GM12878 (cell line): ENCODE results near the gene AGRN. TPM values are rescaled to one million over a fixed set of nuclear protein-coding genes. Genes with fewer than 3 reads are reported as not detected.

Experiments used
- ATAC-seq: fragments of 200-7000 bp; cut with Tn5 transposase; 3 replicates; pipeline ENCODE4 v1.9.1; 2020; ENCODE audit warnings: mild to moderate bottlenecking, moderate library complexity
- BruUV-seq: library from RNA; stranded (reverse); fragments of 400-500 nt; replicated peaks from 2 replicates; lab custom pipeline; 2021; lab: Mats Ljungman, UMichigan
- CTCF ChIA-PET: fragments of 300-600 bp; sonication (Branson Sonifier 250); formaldehyde crosslinking; extraction: SDS; loops from one replicate; lab custom pipeline; 2021; ENCODE audit warnings: inconsistent platforms; lab: Yijun Ruan, JAX
- POLR2A ChIA-PET: fragments of 350-600 bp; formaldehyde crosslinking; extraction: SDS; loops from one replicate; lab custom pipeline; 2021; ENCODE audit warnings: inconsistent platforms; lab: Charles Lee
- RAD21 ChIA-PET: fragments of 300-600 bp; sonication (Branson Sonifier 250); formaldehyde crosslinking; loops from one replicate; lab custom pipeline; 2023; ENCODE audit warnings: antibody characterized with exemption; ENCODE audit not compliant: unreplicated experiment; lab: Charles Lee
- SMC1A ChIA-PET: fragments of 300-600 bp; sonication (Branson Sonifier 250); formaldehyde crosslinking; loops from one replicate; lab custom pipeline; 2023; ENCODE audit not compliant: unreplicated experiment, uncharacterized antibody; lab: Charles Lee
- DNase-seq: peaks from one replicate; pipeline ENCODE4 v3.0.0-alpha.2; 2011; ENCODE audit warnings: low read depth, low spot score
- FAIRE-seq: peaks from 3 replicates; lab custom pipeline; 2011; peaks lifted over from hg19 to GRCh38; lab: Jason Lieb, UNC
- H2AFZ ChIP-seq: 2 replicates; pipeline ENCODE4 v1.6.0; 2011; ENCODE audit warnings: low read depth, low read length, control low read depth; ENCODE audit not compliant: control insufficient read depth
- H3K27ac ChIP-seq: 2 replicates; pipeline ENCODE4 v1.5.1; 2011; ENCODE audit warnings: control low read depth; ENCODE audit not compliant: control insufficient read depth, insufficient read depth
- H3K27me3 ChIP-seq, 2 experiments: replicated peaks in 1 of 2; 2 replicates each; pipeline versions ENCODE4 v1.6.0 to v1.6.1; 2011; ENCODE audit warnings: low read length in 1 of 2; ENCODE audit not compliant: control insufficient read depth in 2 of 2, insufficient read depth in 2 of 2
- H3K36me3 ChIP-seq, 2 experiments: 2 replicates each; pipeline ENCODE4 v1.5.1; 2011; ENCODE audit warnings: low read length in 1 of 2; ENCODE audit not compliant: control insufficient read depth in 2 of 2, insufficient read depth in 2 of 2
- H3K4me1 ChIP-seq: 2 replicates; pipeline ENCODE4 v1.6.1; 2011; ENCODE audit warnings: mild to moderate bottlenecking, low read length, moderate library complexity, mixed read lengths; ENCODE audit not compliant: control insufficient read depth, insufficient read depth
- H3K4me2 ChIP-seq: 2 replicates; pipeline ENCODE4 v1.6.0; 2011; ENCODE audit warnings: control low read depth; ENCODE audit not compliant: control insufficient read depth, insufficient read depth
- H3K4me3 ChIP-seq: fragments of 200-600 bp; sonication (generic); 2 replicates; pipeline ENCODE4 v1.5.1; 2016
- H3K79me2 ChIP-seq: 2 replicates; pipeline ENCODE4 v1.6.0; 2011; ENCODE audit warnings: low read length; ENCODE audit not compliant: control insufficient read depth, insufficient read depth
- H3K9ac ChIP-seq: 2 replicates; pipeline ENCODE4 v1.8.0; 2011; ENCODE audit warnings: low read length, control low read depth, mixed read lengths; ENCODE audit not compliant: control insufficient read depth, insufficient read depth
- H3K9me3 ChIP-seq: replicated peaks from 3 replicates; pipeline ENCODE4 v1.5.1; 2011; ENCODE audit warnings: mild to moderate bottlenecking, low read length; ENCODE audit not compliant: control insufficient read depth, insufficient read depth
- H4K20me1 ChIP-seq: 2 replicates; pipeline ENCODE4 v1.6.0; 2011; ENCODE audit not compliant: control insufficient read depth, insufficient read depth
- ETV6 ChIP-seq, 2 experiments: fragments of 450-650 bp in 1 of 2; IDR thresholded peaks in 1 of 2; conservative IDR thresholded peaks in 1 of 2; 2 replicates each; pipeline ENCODE4 v1.6.1; 2014; ENCODE audit warnings: antibody characterized with exemption in 1 of 2, borderline replicate concordance in 1 of 2, low read depth in 1 of 2, mild to moderate bottlenecking in 1 of 2, moderate library complexity in 1 of 2
- MTA2 ChIP-seq: fragments of 450-650 bp; IDR thresholded peaks from 2 replicates; pipeline ENCODE4 v1.6.1; 2016; ENCODE audit warnings: low read depth, mild to moderate bottlenecking, moderate library complexity
- NFYA ChIP-seq: IDR thresholded peaks from 2 replicates; pipeline ENCODE4 v1.6.1; 2011; ENCODE audit warnings: low read depth, mild to moderate bottlenecking, low read length, improper control_type of control experiment, borderline replicate concordance
- SP1 ChIP-seq: IDR thresholded peaks from one replicate; pipeline ENCODE4 v1.6.1; 2011; ENCODE audit warnings: low read depth, low read length
- TARDBP ChIP-seq: IDR thresholded peaks from 2 replicates; pipeline ENCODE4 v1.6.1; 2016; ENCODE audit warnings: borderline replicate concordance
- TCF3 ChIP-seq: IDR thresholded peaks from 2 replicates; pipeline ENCODE4 v1.6.1; 2012; ENCODE audit warnings: low read depth, mild to moderate bottlenecking, low read length, borderline replicate concordance; ENCODE audit not compliant: insufficient read depth
- ZNF207 ChIP-seq: fragments of 450-650 bp; IDR thresholded peaks from 2 replicates; pipeline ENCODE4 v1.6.1; 2014; ENCODE audit warnings: antibody characterized with exemption, mild to moderate bottlenecking, borderline replicate concordance
- WGBS: methylation state at CpG from one replicate; pipeline ENCODE4 v1.1.6; 2016; ENCODE audit warnings: low lambda C conversion rate; ENCODE audit not compliant: insufficient replicate concordance, insufficient coverage; ENCODE audit errors: missing lambda C conversion rate; 5-methylcytosine and 5-hydroxymethylcytosine counted together
- in situ Hi-C: fragments of 300-500 bp; cut with MboI; formaldehyde crosslinking; loops from 9 replicates; pipeline ENCODE4 v1.14.3; 2018; ENCODE audit warnings: mixed read lengths
- intact Hi-C: fragments of 100-400 bp; cut with micrococcal nuclease; formaldehyde crosslinking; loops from one replicate; pipeline ENCODE4 v1.14.2; 2022; ENCODE audit not compliant: unreplicated experiment
- polyA plus RNA-seq, 11 experiments: library from polyadenylated mRNA; depleted of rRNA in 4 of 11; unstranded in 6 of 11; stranded (reverse) in 5 of 11; fragments of >200 nt; fragmentation: Nextera tagmentation in 4 of 11; fragmentation: Illumina TruSeq in 1 of 11; extraction: Ambion mirVana in 4 of 11; extraction: Trizol in 1 of 11; gene quantifications; 1 replicate in 1 of 11; 2 replicates in 10 of 11; pipeline versions ENCODE4 v1.2.1 to v1.2.3, GENCODE V29; 2011 to 2016; ENCODE audit warnings: inconsistent platforms in 2 of 11, missing spikeins in 2 of 11, low read depth in 1 of 11
- total RNA-seq, 4 experiments: library from RNA; depleted of rRNA in 3 of 4; stranded (reverse); fragments of >200 nt in 3 of 4; fragmentation: Illumina TruSeq in 1 of 4; extraction: Trizol in 1 of 4; gene quantifications; 2 replicates each; pipeline versions ENCODE4 v1.2.1 to v1.2.3, GENCODE V29; 2013 to 2021
- TF ChIP-seq, protein P1 (sequence below): fragments of 450-650 bp; IDR thresholded peaks from 2 replicates; pipeline ENCODE4 v1.6.1; 2018; ENCODE audit warnings: mild to moderate bottlenecking, low read depth, moderate library complexity; ENCODE audit not compliant: partially characterized antibody
- TF ChIP-seq, protein P2 (sequence below): fragments of 450-650 bp; IDR thresholded peaks from 2 replicates; pipeline ENCODE4 v1.6.1; 2017; ENCODE audit warnings: mild to moderate bottlenecking, low read depth, inconsistent platforms; ENCODE audit not compliant: poor library complexity, severe bottlenecking

Gene AGRN
- total and polyA plus RNA-seq, 10 of the 15 experiments (the other 5 are each of a cell fraction or from before 2014, with no cell fraction given), result 0.02 to 41.8 (median 4.1) TPM

DNA sequence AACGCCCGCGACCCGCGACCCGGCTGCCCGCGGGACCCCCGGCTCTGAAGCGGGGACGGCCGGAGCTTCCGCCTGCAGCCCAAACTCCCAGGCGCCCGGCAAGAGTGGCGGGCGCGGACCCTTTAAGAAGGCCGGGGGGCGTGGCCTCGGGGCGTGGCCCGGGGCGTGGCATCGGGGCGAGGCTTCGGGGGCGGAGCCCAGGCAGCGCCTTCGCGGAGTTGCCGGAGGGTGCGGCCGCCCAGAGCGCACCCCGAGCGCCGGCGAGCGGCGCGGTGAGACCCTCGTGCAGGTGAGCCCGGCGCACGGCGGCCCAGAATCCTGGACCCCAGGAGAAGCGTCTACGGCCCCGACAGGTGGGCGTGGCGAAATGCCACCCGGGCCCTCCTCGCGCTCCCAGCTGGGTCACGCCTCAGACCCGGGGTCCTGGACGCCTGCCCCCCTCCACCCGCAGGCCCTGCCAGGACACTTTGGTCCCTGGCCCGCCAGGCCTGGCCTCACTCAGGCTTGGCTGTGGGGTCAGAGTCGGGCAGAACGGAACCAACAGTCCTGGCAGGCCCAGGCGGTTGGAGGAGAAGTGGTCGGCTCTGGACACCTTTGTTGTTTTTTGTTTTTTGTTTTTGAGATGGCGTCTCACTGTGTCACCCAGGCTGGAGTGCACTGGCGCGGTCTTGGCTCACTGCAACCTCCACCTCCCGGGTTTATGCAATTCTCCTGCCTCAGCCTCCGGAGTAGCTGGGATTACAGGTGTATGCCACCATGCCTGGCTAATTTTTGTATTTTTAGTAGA is 39.8 kb downstream of the AGRN start (continued):
- TF ChIP-seq ZNF207 (0 out of 2 replicates have a peak, but pooled peaks have one; percentile 56), TCF3 (0 out of 2 replicates have a peak, but pooled peaks have one; percentile 5)
- TF ChIP-seq, protein P1, sequence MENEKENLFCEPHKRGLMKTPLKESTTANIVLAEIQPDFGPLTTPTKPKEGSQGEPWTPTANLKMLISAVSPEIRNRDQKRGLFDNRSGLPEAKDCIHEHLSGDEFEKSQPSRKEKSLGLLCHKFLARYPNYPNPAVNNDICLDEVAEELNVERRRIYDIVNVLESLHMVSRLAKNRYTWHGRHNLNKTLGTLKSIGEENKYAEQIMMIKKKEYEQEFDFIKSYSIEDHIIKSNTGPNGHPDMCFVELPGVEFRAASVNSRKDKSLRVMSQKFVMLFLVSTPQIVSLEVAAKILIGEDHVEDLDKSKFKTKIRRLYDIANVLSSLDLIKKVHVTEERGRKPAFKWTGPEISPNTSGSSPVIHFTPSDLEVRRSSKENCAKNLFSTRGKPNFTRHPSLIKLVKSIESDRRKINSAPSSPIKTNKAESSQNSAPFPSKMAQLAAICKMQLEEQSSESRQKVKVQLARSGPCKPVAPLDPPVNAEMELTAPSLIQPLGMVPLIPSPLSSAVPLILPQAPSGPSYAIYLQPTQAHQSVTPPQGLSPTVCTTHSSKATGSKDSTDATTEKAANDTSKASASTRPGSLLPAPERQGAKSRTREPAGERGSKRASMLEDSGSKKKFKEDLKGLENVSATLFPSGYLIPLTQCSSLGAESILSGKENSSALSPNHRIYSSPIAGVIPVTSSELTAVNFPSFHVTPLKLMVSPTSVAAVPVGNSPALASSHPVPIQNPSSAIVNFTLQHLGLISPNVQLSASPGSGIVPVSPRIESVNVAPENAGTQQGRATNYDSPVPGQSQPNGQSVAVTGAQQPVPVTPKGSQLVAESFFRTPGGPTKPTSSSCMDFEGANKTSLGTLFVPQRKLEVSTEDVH, result no peak

DNA sequence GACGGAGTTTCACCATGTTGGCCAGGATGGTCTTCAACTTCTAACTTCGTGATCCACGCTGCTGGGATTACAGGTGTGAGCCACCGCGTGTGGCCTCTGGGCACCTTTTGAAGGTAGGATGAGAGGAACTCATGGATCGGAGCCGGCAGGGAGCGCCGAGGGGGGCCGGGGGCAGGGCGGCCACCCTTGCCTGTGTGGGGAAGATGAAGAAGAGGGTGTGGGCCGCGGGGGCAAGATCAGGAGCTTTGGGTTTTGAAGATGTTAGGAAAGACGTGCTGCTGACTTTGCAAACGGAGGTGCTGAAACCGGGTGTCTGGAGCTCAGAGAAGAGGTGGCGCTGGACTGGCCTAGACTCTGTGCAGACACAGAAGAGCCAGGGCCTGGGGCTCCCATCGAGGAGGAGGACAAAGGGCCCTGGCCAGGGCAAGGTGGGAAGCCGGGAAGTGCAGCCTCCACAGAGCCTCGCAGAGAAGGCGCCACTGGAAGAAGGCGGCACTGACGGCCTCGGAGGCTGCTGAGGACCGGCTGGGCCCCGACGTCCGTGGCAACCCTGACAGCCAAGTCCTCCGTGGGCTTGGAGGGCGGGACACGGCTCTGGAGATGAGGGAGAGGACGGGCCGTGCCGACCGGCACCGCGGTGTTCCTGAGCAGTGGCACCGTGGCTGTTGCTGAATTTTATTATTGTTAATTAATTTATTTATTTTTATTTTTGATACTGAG is 40.5 kb downstream of the AGRN start:
- no TSS peak for BruUV-seq
- 63% methylated on average over 33 of the region's 38 CpGs for WGBS

More for the DNA sequence above, 40.5 kb downstream of the AGRN start:
- Histone ChIP-seq H3K27me3 (no peaks in the 10 kb centered on the region), H3K9me3 (no peaks in the 10 kb centered on the region), H3K4me1 (peaks cover 28% of the 10 kb centered on the region), H4K20me1 (no peaks in the 10 kb centered on the region), H3K4me2 (peak overlapping the region; percentile 99; the same call in 1 of the 2 replicates), H3K27ac (no peak overlapping the region), H3K4me3 (peak overlapping the region; percentile 67; the same call in 1 of the 2 replicates), H3K79me2 (no peaks in the 10 kb centered on the region), H3K36me3 (no peaks in the 10 kb centered on the region), H3K9ac (no peak overlapping the region), H2AFZ (no peak overlapping the region)
- ATAC-seq (no peak), FAIRE-seq (no peak), DNase-seq (no peak)
- RAD21 ChIA-PET, result no interaction called here
- intact Hi-C loops, result loop anchor here (5.0 to 10.0 kb wide), 2 partner anchors 43 to 156 kb away; no protein-coding TSS in a partner anchor
- SMC1A ChIA-PET, result interaction anchor here (1.4 kb wide), 1 partner anchor 28 kb away, joined by 8 read pairs; no protein-coding TSS in a partner anchor
- POLR2A ChIA-PET, result interaction anchor here (1.1 to 1.8 kb wide), 3 partner anchors 27 to 190 kb away, joined by 4 to 6 read pairs (median 4); partner anchors contain the start of gene ISG15
- CTCF ChIA-PET, result interaction anchor here (0.6 to 8.7 kb wide), 7 partner anchors 21 to 79 kb away, joined by 3 to 83 read pairs (median 4); partner anchors contain the start of gene PERM1
- TF ChIP-seq, protein P2, sequence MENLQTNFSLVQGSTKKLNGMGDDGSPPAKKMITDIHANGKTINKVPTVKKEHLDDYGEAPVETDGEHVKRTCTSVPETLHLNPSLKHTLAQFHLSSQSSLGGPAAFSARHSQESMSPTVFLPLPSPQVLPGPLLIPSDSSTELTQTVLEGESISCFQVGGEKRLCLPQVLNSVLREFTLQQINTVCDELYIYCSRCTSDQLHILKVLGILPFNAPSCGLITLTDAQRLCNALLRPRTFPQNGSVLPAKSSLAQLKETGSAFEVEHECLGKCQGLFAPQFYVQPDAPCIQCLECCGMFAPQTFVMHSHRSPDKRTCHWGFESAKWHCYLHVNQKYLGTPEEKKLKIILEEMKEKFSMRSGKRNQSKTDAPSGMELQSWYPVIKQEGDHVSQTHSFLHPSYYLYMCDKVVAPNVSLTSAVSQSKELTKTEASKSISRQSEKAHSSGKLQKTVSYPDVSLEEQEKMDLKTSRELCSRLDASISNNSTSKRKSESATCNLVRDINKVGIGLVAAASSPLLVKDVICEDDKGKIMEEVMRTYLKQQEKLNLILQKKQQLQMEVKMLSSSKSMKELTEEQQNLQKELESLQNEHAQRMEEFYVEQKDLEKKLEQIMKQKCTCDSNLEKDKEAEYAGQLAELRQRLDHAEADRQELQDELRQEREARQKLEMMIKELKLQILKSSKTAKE, result no peak
- TF ChIP-seq TARDBP, result no peak
- no peak for TF ChIP-seq SP1
- no peak for TF ChIP-seq ETV6 (conservative IDR thresholded peaks at IDR 0.05 in 1 of 2, IDR thresholded peaks at IDR 0.05 in 1 of 2; ENCODE audit: borderline replicate concordance in 1 of 2, low read depth in 1 of 2)
- TF ChIP-seq MTA2, result no peak
- no peak for TF ChIP-seq NFYA
- in situ Hi-C loops, result loop anchor here (5.0 kb wide), 2 partner anchors 38 to 78 kb away; partner anchors contain the start of genes AGRN and PERM1
